NCI-H146 treated with DMSO at 0.1 percent for 48 hours (cell line): ENCODE measurements around the gene PPP2CA.
"Not testable (repeated sequence)": the region's sequence is repeated elsewhere in the genome, so short reads cannot be mapped to it uniquely, and the experiment has no call there.

Experiments used
- DNase-seq: peaks from one replicate; lab custom pipeline; 2025; ENCODE audit not compliant: unreplicated experiment; lab: John Stamatoyannopoulos, UW

PPP2CA gene

DNA sequence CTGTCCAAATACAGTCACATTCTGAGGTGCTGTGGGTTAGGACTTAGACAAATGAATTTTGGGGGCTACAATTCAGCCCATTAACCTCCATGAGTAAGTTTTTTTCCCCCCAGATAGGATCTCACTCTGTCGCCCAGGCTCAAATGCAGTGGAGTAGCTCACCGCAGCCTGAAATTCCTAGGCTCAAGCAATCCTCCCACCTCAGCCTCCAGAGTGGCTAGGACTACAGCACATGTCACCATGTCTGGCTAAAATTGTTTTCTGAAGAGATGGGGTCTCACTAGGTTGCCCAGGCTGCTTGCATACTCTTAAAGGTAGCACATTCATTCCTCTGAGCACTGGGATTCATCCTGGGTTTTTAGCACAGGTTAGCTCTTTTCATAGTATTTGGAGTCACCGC lies 22.2 kb downstream of the PPP2CA start:
- no peak for DNase-seq

GRCh38 chr5:134195666-134196065 lies 30.2 kb downstream of the PPP2CA start:
- no peak for DNase-seq

- DNase-seq = no peak
Measured at GRCh38 chr5:134189031-134189430, 36.8 kb downstream of the PPP2CA start.

DNA sequence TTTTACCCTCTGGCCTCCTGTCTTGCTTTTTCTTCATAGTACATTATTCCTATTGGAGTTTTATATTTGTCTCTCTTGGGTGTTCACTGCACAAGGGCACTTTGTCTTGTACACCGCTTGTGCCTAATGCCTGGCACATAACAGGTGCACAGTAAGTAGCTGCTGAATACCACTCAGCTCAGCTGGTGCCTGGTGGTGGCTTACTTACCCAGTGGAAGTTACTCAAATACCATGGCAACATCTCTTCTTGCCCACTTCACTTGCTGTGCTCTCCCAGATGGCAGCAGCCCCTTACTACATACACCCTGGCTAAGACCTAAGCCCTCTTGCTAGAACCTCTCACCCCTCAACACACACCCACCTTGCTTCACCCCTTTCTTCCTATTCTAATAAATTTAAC lies 37.8 kb downstream of the PPP2CA start:
- no peak for DNase-seq

- DNase-seq = peak; percentile 2
Measured at GRCh38 chr5:134184155-134185135, 41.4 kb downstream of the PPP2CA start.

DNA sequence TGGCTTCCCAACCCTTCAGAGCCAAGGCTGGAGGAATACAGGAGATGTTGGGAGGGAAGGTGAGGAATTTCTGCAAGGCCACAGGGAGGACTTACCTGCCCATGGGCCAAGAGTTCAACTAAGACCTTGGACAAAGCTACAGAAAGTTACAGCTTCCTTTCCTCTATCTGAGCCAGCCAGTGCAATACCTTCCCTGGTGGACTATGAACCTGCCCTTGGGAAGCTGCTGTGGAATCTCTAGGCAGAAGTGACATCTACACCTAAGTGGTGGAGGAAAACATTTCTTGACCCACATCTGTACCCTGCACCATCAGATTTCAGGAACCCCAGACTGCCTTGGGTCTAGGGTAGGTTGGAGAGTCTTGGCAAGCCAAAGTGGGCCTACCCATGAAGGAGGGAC lies 42.4 kb downstream of the PPP2CA start:
- no peak for DNase-seq

GRCh38 chr5:134178096-134178419 lies 47.8 kb downstream of the PPP2CA start:
- DNase-seq = no peak

DNA sequence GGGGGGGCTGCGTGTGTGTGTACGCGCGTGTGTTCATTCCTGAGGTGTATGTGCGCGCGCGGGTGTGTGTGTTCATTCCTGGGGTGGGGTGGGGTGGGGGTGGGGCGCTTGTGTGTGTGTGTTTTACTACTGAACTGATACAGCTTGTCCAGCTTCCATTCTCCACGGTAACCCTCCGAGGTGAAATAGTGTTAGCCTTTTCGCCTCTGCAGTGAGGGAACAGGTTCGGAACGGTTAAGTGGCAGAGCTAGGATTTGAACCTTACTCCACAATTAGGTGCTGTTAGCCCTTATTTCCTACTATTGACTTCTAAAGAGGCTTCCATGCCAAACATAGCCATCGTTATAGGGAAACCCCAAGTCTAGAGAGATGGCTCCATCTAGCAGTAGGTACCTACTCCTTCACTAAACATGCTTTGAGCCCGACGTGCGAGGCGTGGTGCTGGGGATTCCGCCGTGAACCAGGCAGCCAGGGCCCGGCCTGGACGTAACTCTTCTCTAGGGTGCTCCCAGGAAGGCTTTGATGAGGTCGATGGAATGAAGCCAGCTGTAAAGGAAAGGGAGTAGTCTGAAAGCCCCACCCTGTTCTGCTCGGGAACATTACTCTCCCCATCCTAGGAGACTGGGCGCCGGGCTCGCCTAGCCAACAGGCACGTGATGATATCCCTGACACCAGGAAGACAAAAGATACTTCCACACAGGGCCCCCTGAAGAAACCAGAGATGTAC lies 48.3 kb downstream of the PPP2CA start:
- DNase-seq = peak; percentile 38

DNA sequence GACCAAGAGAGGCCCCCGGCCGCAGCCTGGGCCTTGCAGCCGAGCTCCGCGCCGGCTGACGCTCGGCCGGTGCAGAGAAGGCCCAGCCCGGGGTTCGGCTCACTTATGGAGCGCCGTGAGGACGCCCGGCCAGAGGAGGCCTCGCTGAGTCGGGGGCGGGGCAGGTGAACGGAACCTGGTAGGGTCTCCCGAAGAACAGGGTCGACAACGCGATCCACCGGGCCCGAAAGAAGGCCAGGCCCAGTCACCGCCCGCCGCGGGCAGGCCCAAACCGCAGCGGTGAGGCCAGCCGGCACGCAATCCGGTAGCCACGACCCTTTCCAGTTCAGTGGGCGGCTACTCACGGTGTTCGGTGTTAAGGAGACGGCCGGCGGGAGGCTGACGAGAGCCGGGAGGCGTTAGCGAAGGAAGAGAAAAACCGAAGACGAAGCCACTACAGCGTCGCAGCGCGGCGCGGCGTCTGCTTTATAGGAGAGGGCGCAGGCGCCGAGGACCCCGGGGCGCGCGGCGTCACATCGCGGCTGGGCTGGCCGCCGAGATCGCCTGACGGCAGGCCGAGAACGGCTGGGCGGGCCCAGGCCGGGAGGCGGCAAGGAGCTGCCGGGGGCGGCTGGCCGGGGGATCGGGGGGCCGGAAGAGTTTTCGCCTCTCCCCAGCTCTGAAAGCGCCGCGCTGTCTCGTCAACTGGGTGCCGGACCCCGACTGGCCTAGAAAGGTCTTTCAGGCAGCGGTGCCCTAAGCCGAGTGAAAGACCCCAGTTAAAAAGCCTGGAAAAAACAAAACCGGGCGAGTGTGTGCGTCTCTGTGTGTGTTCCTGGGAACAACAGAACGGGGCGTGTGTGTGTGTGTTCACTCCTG lies 49.1 kb downstream of the PPP2CA start, which contains the start of gene SKP1:
Gene SKP1 (minus strand): TSS at position 440 of the 858 bp plus-strand sequence. CDS start 2,928 bp downstream, outside the sequence.
- peak; percentile 38 for DNase-seq

DNA sequence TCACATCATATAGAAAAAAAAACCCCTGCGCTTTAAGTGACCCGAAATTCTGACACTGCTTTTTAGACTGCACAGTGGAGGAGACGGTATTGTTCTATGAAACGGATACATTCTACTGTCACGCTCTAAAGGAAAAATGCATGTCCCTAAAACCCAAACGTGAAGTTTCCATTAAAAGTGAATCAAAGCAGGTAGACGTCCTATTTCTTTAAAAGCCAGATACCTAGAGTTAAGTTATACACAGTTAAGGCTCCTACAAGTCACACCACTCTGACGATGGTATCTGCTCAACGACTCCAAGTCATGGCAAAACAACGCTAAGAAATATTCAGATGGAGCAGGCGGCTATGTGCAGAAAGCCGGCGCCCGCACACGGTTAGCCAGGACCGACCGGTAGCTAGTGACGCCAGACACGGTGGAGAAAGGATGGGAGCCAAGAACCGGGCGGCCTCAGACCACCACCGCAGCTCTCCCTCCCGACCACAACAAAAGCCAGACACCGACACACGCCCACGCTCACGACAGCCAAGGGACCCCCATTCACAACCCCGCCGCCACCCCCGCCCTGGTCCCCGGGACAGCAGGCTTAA lies 49.9 kb downstream of the PPP2CA start:
- no peak for DNase-seq

GRCh38 chr5:134174841-134175839 lies 50.7 kb downstream of the PPP2CA start:
- DNase-seq = peak; percentile 5

- DNase-seq = no peak
Measured at GRCh38 chr5:134171972-134172371, 53.9 kb downstream of the PPP2CA start.

DNA sequence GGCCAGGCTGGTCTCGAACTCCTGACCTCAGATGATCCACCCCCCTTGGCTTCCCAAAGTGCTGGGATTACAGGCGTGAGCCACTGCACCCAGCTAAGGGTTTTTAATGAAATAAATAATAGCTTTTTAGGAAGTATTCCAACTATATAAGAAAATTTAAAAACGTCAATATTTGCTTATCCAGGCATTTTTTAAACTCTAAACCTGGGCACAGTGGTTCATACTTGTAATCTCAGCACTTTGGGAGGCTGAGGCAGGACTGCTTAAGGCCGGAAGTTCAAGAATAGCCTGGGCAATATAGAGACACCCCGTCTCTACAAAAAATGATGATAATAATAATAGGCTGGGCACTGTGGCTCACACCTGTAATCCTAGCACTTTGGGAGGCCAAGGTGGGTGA lies 63.3 kb downstream of the PPP2CA start:
- no peak for DNase-seq

GRCh38 chr5:134161513-134162395 lies 64.1 kb downstream of the PPP2CA start:
- DNase-seq = no peak

GRCh38 chr5:134153657-134154056 lies 72.2 kb downstream of the PPP2CA start:
- no peak for DNase-seq

DNA sequence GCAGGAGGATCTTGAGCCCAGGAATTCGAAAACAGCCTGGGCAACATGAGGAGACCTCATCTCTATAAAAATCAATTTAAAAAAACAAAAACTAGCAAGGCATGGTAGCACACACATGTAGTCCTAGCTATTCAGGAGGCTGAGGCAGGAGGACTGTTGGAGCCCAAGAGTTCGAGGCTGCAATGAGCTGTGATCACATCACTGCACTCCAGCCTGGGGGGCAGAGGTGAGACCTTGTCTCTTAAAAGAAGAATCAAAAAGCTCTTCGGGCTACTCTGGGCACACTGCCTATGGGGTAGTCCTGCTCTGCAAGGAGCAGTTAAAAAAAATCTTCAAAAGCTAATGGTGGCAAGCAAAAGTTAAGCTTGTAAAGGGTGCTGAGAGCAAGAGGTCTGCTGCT lies 72.6 kb downstream of the PPP2CA start:
- DNase-seq = no peak

- DNase-seq = not testable (repeated sequence)
Measured at GRCh38 chr5:134152173-134152832, 73.6 kb downstream of the PPP2CA start.

DNA sequence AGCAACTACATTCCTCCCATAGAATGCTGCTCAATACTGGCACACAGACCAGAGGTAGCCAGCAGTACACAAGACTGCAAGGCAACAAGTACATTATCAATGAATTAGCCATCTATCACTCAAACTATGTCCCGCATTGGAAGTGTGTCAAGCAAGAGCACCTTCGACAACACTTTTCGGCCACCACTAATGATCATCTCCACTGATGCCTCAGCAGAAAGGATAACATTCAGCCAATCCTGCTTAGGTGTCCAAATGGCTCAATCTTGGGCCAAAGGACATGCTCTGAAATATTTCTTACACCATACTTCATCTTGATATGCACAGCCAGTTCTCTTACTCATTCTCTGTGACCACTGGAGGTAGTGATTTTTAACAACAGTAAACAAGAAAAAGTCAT lies 74.2 kb downstream of the PPP2CA start:
- no peak for DNase-seq
